ENCODE results near the gene PPCDC.

GRCh38 chr15:75063338-75063737 lies 39.9 kb downstream of the PPCDC start:
- no peak for TF ChIP-seq POLR2A (IDR thresholded peaks at IDR 0.05)
- TF ChIP-seq EP300 (IDR thresholded peaks at IDR 0.05), result no peak
- TF ChIP-seq, protein P1, sequence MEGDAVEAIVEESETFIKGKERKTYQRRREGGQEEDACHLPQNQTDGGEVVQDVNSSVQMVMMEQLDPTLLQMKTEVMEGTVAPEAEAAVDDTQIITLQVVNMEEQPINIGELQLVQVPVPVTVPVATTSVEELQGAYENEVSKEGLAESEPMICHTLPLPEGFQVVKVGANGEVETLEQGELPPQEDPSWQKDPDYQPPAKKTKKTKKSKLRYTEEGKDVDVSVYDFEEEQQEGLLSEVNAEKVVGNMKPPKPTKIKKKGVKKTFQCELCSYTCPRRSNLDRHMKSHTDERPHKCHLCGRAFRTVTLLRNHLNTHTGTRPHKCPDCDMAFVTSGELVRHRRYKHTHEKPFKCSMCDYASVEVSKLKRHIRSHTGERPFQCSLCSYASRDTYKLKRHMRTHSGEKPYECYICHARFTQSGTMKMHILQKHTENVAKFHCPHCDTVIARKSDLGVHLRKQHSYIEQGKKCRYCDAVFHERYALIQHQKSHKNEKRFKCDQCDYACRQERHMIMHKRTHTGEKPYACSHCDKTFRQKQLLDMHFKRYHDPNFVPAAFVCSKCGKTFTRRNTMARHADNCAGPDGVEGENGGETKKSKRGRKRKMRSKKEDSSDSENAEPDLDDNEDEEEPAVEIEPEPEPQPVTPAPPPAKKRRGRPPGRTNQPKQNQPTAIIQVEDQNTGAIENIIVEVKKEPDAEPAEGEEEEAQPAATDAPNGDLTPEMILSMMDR (IDR thresholded peaks at IDR 0.05), result no peak
